HG03064 (cell line): ENCODE results near the gene ARHGAP20.
A peak's percentile ranks its signal among the peaks of the same experiment; 100 is the strongest.

ENCODE experiments used
- ATAC-seq: cut with Tn5 transposase; IDR thresholded peaks from one replicate; pipeline ENCODE4 v1.9.1; 2021; ENCODE audit warnings: low read depth; ENCODE audit not compliant: unreplicated experiment

ARHGAP20 gene

GRCh38 chr11:110720431-110721275 lies 8.4 kb upstream of the ARHGAP20 start:
- ATAC-seq = no peak

GRCh38 chr11:110716361-110716760 lies 4.1 kb upstream of the ARHGAP20 start:
- no peak for ATAC-seq

GRCh38 chr11:110715541-110715940 lies 3.3 kb upstream of the ARHGAP20 start:
- ATAC-seq = no peak

- ATAC-seq = no peak
Observed at GRCh38 chr11:110713449-110713776, 1.2 kb upstream of the ARHGAP20 start.

GRCh38 chr11:110712659-110713448 lies 617 bp upstream of the ARHGAP20 start:
- peak; percentile 25 for ATAC-seq

GRCh38 chr11:110711448-110711775 lies 825 bp downstream of the ARHGAP20 start:
- ATAC-seq = no peak

GRCh38 chr11:110710628-110711381 lies 1.4 kb downstream of the ARHGAP20 start:
- ATAC-seq = no peak

GRCh38 chr11:110704210-110704864 lies 7.9 kb downstream of the ARHGAP20 start:
- ATAC-seq = no peak

GRCh38 chr11:110691926-110692325 lies 20.3 kb downstream of the ARHGAP20 start:
- no peak for ATAC-seq

GRCh38 chr11:110689306-110689705 lies 22.9 kb downstream of the ARHGAP20 start:
- no peak for ATAC-seq

GRCh38 chr11:110679323-110679975 lies 32.8 kb downstream of the ARHGAP20 start:
- ATAC-seq = no peak

GRCh38 chr11:110675548-110675947 lies 36.7 kb downstream of the ARHGAP20 start:
- ATAC-seq = no peak

GRCh38 chr11:110665689-110666465 lies 46.4 kb downstream of the ARHGAP20 start:
- no peak for ATAC-seq

- no peak for ATAC-seq
Observed at GRCh38 chr11:110655967-110656366, 56.3 kb downstream of the ARHGAP20 start.

- no peak for ATAC-seq
Observed at GRCh38 chr11:110654456-110654855, 57.8 kb downstream of the ARHGAP20 start.

- ATAC-seq = no peak
Observed at GRCh38 chr11:110645253-110645652, 67.0 kb downstream of the ARHGAP20 start.

GRCh38 chr11:110634370-110634769 lies 77.9 kb downstream of the ARHGAP20 start:
- ATAC-seq = no peak

GRCh38 chr11:110631551-110631950 lies 80.7 kb downstream of the ARHGAP20 start:
- ATAC-seq = no peak

GRCh38 chr11:110629594-110629993 lies 82.6 kb downstream of the ARHGAP20 start:
- no peak for ATAC-seq
